ENCODE data around the gene FANCD2. TPM values are rescaled to one million over a fixed set of nuclear protein-coding genes. Genes with fewer than 3 reads are reported as not detected.

FANCD2 gene
- total RNA-seq, 1 experiment from 2014 or later = 74.9 TPM

DNA sequence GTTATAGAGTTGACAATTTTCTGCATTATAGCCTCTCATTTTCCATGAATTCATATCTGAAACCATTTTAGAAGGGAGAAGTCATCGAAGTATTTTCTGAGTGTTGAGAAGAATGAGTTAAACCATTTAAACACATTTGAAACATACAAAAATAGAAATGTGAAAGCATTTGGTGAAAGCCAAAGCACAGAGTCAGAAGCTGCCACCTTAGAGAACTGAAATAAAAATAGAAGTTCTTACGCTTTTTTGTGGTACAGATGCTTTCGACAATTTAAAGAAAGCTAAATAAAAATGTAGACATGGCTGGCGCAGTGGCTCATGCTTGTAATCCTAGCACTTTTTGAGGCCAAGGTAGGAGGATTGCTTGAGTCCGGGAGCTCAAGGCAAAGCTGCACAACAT lies 72.8 kb downstream of the FANCD2 start:
- no peak overlapping the region for H3K23ac ChIP-seq (ENCODE audit: insufficient read length, low read depth, low read length)
- H3K79me1 ChIP-seq (ENCODE audit: insufficient read depth, low read depth, low read length, poor library complexity, severe bottlenecking) = no peaks in the 10 kb centered on the region
- H2BK15ac ChIP-seq (ENCODE audit: low read depth, low read length) = no peak overlapping the region
- no peaks in the 10 kb centered on the region for H3K27me3 Mint-ChIP-seq (ENCODE audit: low read depth)
- no peaks in the 10 kb centered on the region for H3K79me2 ChIP-seq (ENCODE audit: insufficient read depth, low read length)
- H3K4me1 Mint-ChIP-seq = no peaks in the 10 kb centered on the region
- H3K9ac ChIP-seq (ENCODE audit: extremely low read depth, insufficient read length, low read length) = no peak overlapping the region
- H3K23me2 ChIP-seq (ENCODE audit: insufficient read length, low read depth, low read length, poor library complexity, severe bottlenecking) = no peaks in the 10 kb centered on the region
- no peaks in the 10 kb centered on the region for H3K27me3 ChIP-seq (ENCODE audit: insufficient read depth, low read length)
- WGBS (ENCODE audit: extremely low coverage, insufficient read length, low lambda C conversion rate) = no CpG with 5 or more reads among the region's 5 CpGs
- H2AK5ac ChIP-seq (ENCODE audit: insufficient read length, low read length) = no peak overlapping the region
- H2BK120ac ChIP-seq (ENCODE audit: low read depth, low read length, poor library complexity, severe bottlenecking) = no peak overlapping the region
- H3K4me2 ChIP-seq (ENCODE audit: insufficient read depth, insufficient read length, low read length) = no peak overlapping the region
- no peaks in the 10 kb centered on the region for H3K9me3 ChIP-seq (ENCODE audit: control insufficient read depth, low read depth, low read length)
- no peak for TF ChIP-seq CTCF (conservative IDR thresholded peaks at IDR 0.05)
- H3K14ac ChIP-seq (ENCODE audit: insufficient read depth, low read length) = no peak overlapping the region
- peaks cover 15 to 66% (median 60%) of the 10 kb centered on the region in 3 experiments; a peak in 6 of 7 replicates for H3K36me3 Mint-ChIP-seq (ENCODE audit: insufficient read depth in 1 of 3, low read depth in 3 of 3)
- no peak overlapping the region for H2BK20ac ChIP-seq (ENCODE audit: low read depth, low read length, poor library complexity, severe bottlenecking)
- no peak overlapping the region for H3K18ac ChIP-seq (ENCODE audit: insufficient read length, low read depth, low read length)
- no peak overlapping the region for H3K27ac Mint-ChIP-seq
- no peak overlapping the region for H3K27ac ChIP-seq (ENCODE audit: insufficient read length, low read depth, low read length)
- H2AFZ ChIP-seq (ENCODE audit: low read length) = no peak overlapping the region
- H4K20me1 ChIP-seq (ENCODE audit: control insufficient read depth, insufficient read depth, insufficient read length) = no peaks in the 10 kb centered on the region
- H3K4me3 Mint-ChIP-seq = no peak overlapping the region
- no peaks in the 10 kb centered on the region for H3K4me1 ChIP-seq (ENCODE audit: insufficient read depth, low read length)
- H3K4ac ChIP-seq (ENCODE audit: low read depth, low read length) = no peak overlapping the region
- no peak overlapping the region for H4K8ac ChIP-seq (replicated peaks; ENCODE audit: insufficient read length, low read depth, low read length)
- no peak overlapping the region for H2BK5ac ChIP-seq (ENCODE audit: insufficient read length, low read length)
- H4K5ac ChIP-seq (ENCODE audit: insufficient read length, low read depth, low read length) = no peak overlapping the region
- H2BK12ac ChIP-seq (ENCODE audit: insufficient read length, low read depth, low read length) = no peak overlapping the region
- no peaks in the 10 kb centered on the region for H3K9me3 Mint-ChIP-seq
- H3K56ac ChIP-seq (ENCODE audit: insufficient read length, low read depth, low read length) = no peak overlapping the region
- DNase-seq = no peak
- H3T11ph ChIP-seq (ENCODE audit: low read length) = no peak overlapping the region
- H4K91ac ChIP-seq (ENCODE audit: insufficient read length, low read depth, low read length) = no peak overlapping the region

Measured in H9 (cell line).